Activated naive CD8-positive, alpha-beta T cell treated with anti-CD3 and anti-CD28 coated beads, Interleukin-2, amount 10 ng/mL, durations not matched to agents 7 days and 5 days (primary cell): ENCODE measurements around the gene SLC4A2. TPM values are rescaled to one million over a fixed set of nuclear protein-coding genes. Genes with fewer than 3 reads are reported as not detected.

Experiments used
- ATAC-seq: fragments of 150-1000 bp; cut with Tn5 transposase; one replicate; pipeline ENCODE4 v1.10.0; 2021; ENCODE audit warnings: low read depth, moderate library complexity
- POLR2A ChIA-PET: fragments of 350-600 bp; sonication (Branson Sonifier 250); formaldehyde crosslinking; loops from one replicate; lab custom pipeline; 2021; ENCODE audit warnings: antibody characterized with exemption; lab: Charles Lee
- DNase-seq: peaks from one replicate; pipeline ENCODE4 v3.0.0; 2021
- H3K27ac Mint-ChIP-seq: one replicate; pipeline ENCODE4 v1.8.0; 2022; ENCODE audit warnings: mild to moderate bottlenecking, mixed read lengths
- H3K27me3 Mint-ChIP-seq: one replicate; pipeline ENCODE4 v1.8.0; 2022; ENCODE audit warnings: mild to moderate bottlenecking, moderate library complexity, mixed read lengths
- H3K36me3 Mint-ChIP-seq: one replicate; pipeline ENCODE4 v1.8.0; 2021; ENCODE audit warnings: mild to moderate bottlenecking, mixed read lengths
- H3K4me1 Mint-ChIP-seq: one replicate; pipeline ENCODE4 v1.8.0; 2021; ENCODE audit warnings: mixed read lengths
- H3K4me3 Mint-ChIP-seq: one replicate; pipeline ENCODE4 v1.8.0; 2022; ENCODE audit warnings: mild to moderate bottlenecking, moderate library complexity, mixed read lengths
- H3K9me3 Mint-ChIP-seq: one replicate; pipeline ENCODE4 v1.8.0; 2021; ENCODE audit warnings: mixed read lengths
- total RNA-seq, 2 experiments: library from RNA; stranded (reverse); gene quantifications; one replicate each; pipeline ENCODE4 v1.2.3, GENCODE V29; 2021

SLC4A2 gene
- total RNA-seq, 2 experiments from 2014 or later, result 86.8 to 89.9 TPM

GRCh38 chr7:151064993-151065392 is 5.6 kb downstream of the SLC4A2 start:
- H3K36me3 Mint-ChIP-seq, result peaks cover 9% of the 10 kb centered on the region
- DNase-seq (no peak), ATAC-seq (no peak)
- H3K4me3 Mint-ChIP-seq, result no peak overlapping the region
- H3K9me3 Mint-ChIP-seq, result no peaks in the 10 kb centered on the region
- peaks cover 13% of the 10 kb centered on the region for H3K4me1 Mint-ChIP-seq
- H3K27me3 Mint-ChIP-seq, result no peaks in the 10 kb centered on the region
- H3K27ac Mint-ChIP-seq, result peak overlapping the region; percentile 9
- POLR2A ChIA-PET, result no interaction called here

- H3K36me3 Mint-ChIP-seq, result peaks cover 10% of the 10 kb centered on the region
- DNase-seq (no peak), ATAC-seq (no peak)
- H3K27ac Mint-ChIP-seq, result peak overlapping the region; percentile 9
- no peaks in the 10 kb centered on the region for H3K27me3 Mint-ChIP-seq
- H3K4me1 Mint-ChIP-seq, result peaks cover 13% of the 10 kb centered on the region
- H3K9me3 Mint-ChIP-seq, result no peaks in the 10 kb centered on the region
- POLR2A ChIA-PET, result no interaction called here
- no peak overlapping the region for H3K4me3 Mint-ChIP-seq
These were observed 6.1 kb downstream of the SLC4A2 start for GRCh38 chr7:151065516-151065915.

DNA sequence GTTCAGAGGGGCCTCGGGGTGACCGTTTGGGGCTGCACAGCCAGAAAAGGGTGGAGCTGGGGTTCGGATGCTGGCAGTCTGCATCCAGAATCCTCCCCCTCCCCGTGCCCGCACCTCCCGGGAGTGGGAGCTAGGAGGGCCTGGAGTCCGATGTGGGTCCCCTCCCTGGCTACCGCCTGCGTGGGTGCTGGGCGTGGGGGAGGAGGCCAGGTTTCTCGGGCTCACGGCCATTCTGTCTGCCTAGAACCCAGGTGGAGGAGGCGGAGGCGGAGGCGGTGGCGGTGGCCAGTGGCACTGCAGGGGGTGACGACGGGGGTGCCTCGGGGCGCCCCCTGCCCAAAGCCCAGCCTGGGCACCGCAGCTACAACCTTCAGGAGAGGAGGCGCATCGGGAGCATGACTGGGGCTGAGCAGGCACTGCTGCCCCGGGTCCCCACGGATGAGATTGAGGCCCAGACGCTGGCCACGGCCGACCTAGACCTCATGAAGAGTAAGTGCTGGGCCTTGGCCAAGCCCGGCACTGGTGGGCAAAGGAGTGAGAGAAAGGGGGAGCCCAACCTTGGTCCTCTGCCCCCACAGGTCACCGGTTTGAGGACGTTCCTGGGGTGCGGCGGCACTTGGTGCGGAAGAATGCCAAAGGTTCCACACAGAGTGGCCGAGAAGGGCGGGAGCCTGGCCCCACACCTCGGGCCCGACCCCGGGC is 7.0 kb downstream of the SLC4A2 start:
- Mint-ChIP-seq H3K36me3 (peaks cover 12% of the 10 kb centered on the region), H3K4me1 (peaks cover 6% of the 10 kb centered on the region), H3K27me3 (no peaks in the 10 kb centered on the region), H3K4me3 (no peak overlapping the region), H3K27ac (no peak overlapping the region), H3K9me3 (no peaks in the 10 kb centered on the region)
- DNase-seq, result no peak
- POLR2A ChIA-PET, result no interaction called here
- ATAC-seq, result no peak

GRCh38 chr7:151068069-151068773 is 8.8 kb downstream of the SLC4A2 start:
- Mint-ChIP-seq H3K9me3 (no peaks in the 10 kb centered on the region), H3K4me3 (no peak overlapping the region), H3K27me3 (no peaks in the 10 kb centered on the region), H3K36me3 (peaks cover 10% of the 10 kb centered on the region), H3K4me1 (no peaks in the 10 kb centered on the region), H3K27ac (no peak overlapping the region)
- ATAC-seq (no peak), DNase-seq (no peak)
- POLR2A ChIA-PET, result interaction anchor here (1.1 to 1.3 kb wide), 2 partner anchors 9 to 12 kb away, joined by 3 to 4 read pairs; partner anchors contain the start of gene FASTK

DNA sequence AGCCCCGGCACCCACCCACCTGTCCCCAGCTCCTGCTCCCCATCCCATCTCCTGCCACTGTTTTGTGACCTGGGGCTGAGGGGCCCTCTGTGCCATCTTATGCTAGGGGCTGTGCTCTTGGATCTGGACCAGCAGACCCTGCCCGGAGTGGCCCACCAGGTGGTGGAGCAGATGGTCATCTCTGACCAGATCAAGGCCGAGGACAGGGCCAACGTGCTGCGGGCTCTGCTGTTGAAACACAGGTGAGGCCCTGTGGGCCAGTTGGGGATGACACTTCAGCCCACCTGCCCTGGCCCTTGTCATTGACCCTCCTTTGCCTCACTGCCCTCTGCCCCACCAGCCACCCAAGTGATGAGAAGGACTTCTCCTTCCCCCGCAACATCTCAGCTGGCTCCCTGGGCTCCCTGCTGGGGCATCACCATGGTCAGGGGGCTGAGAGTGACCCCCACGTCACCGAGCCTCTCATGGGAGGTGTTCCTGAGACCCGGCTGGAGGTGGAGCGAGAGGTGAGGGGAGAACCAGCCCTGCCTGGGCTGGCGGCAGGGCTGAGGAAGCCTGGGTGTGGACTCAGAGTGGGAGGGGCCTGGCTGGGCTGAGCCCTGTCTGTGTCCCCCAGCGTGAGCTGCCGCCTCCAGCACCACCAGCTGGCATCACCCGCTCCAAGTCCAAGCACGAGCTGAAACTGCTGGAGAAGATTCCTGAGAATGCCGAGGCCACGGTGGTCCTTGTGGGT is 10.6 kb downstream of the SLC4A2 start:
- Mint-ChIP-seq H3K27ac (no peak overlapping the region), H3K9me3 (no peaks in the 10 kb centered on the region), H3K4me3 (no peak overlapping the region), H3K27me3 (no peaks in the 10 kb centered on the region), H3K4me1 (no peaks in the 10 kb centered on the region), H3K36me3 (peaks cover 10% of the 10 kb centered on the region)
- DNase-seq (no peak), ATAC-seq (no peak)
- POLR2A ChIA-PET, result no interaction called here

DNA sequence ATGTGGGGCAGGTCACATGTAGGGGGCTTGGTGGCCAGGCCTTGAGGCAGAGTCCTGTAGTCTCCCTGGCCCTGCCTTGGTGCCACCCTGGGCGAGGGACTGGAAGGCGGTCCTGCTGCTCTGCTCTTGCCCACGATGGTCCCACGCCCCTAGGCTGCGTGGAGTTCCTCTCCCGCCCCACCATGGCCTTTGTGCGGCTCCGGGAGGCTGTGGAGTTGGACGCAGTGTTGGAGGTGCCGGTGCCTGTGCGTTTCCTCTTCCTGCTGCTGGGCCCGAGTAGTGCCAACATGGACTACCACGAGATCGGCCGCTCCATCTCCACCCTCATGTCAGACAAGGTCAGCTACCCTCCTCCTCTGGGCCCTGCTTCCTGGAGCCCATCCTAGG is 11.2 kb downstream of the SLC4A2 start:
- no peaks in the 10 kb centered on the region for H3K9me3 Mint-ChIP-seq
- no peaks in the 10 kb centered on the region for H3K4me1 Mint-ChIP-seq
- ATAC-seq, result no peak
- H3K27me3 Mint-ChIP-seq, result no peaks in the 10 kb centered on the region
- H3K4me3 Mint-ChIP-seq, result no peak overlapping the region
- H3K27ac Mint-ChIP-seq, result no peak overlapping the region
- DNase-seq, result no peak
- H3K36me3 Mint-ChIP-seq, result peaks cover 8% of the 10 kb centered on the region
- POLR2A ChIA-PET, result no interaction called here

DNA sequence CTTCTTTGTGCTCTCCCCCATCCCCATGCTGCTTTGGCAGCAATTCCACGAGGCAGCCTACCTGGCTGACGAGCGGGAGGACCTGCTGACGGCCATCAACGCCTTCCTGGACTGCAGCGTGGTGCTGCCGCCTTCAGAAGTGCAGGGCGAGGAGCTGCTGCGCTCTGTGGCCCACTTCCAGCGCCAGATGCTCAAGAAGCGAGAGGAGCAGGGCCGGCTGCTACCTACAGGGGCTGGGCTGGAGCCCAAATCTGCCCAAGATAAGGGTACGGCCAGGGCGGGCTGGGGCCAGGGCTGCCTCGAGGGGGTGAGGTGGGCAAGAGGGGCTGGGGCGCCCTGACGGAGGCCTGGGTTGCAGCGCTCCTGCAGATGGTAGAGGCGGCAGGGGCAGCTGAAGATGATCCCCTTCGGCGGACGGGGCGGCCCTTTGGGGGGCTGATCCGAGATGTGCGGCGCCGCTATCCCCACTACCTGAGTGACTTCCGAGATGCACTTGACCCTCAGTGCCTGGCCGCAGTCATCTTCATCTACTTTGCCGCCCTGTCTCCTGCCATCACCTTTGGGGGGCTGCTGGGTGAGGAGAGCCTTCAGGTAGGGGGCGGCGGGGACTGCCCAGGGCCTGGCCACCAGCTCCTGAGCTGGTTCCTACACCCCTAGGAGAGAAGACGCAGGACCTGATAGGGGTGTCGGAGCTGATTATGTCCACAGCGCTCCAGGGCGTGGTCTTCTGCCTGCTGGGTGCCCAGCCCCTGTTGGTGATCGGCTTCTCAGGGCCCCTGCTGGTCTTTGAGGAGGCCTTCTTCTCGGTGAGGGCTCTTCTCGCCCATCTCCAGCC is 11.9 kb downstream of the SLC4A2 start:
- POLR2A ChIA-PET, result no interaction called here
- no peak overlapping the region for H3K27ac Mint-ChIP-seq
- no peaks in the 10 kb centered on the region for H3K27me3 Mint-ChIP-seq
- peaks cover 7% of the 10 kb centered on the region for H3K36me3 Mint-ChIP-seq
- no peaks in the 10 kb centered on the region for H3K9me3 Mint-ChIP-seq
- ATAC-seq, result no peak
- no peaks in the 10 kb centered on the region for H3K4me1 Mint-ChIP-seq
- DNase-seq, result no peak
- H3K4me3 Mint-ChIP-seq, result no peak overlapping the region

GRCh38 chr7:151073990-151074389 is 14.6 kb downstream of the SLC4A2 start:
- Mint-ChIP-seq H3K27ac (no peak overlapping the region), H3K36me3 (peaks cover 7% of the 10 kb centered on the region), H3K4me1 (peaks cover 8% of the 10 kb centered on the region), H3K4me3 (no peak overlapping the region), H3K9me3 (no peaks in the 10 kb centered on the region), H3K27me3 (no peaks in the 10 kb centered on the region)
- DNase-seq, result no peak
- no peak for ATAC-seq
- POLR2A ChIA-PET, result no interaction called here

- POLR2A ChIA-PET, result no interaction called here
- no peaks in the 10 kb centered on the region for H3K9me3 Mint-ChIP-seq
- peaks cover 15% of the 10 kb centered on the region for H3K4me1 Mint-ChIP-seq
- no peak overlapping the region for H3K27ac Mint-ChIP-seq
- ATAC-seq (no peak), DNase-seq (no peak)
- no peak overlapping the region for H3K4me3 Mint-ChIP-seq
- H3K27me3 Mint-ChIP-seq, result no peaks in the 10 kb centered on the region
- H3K36me3 Mint-ChIP-seq, result peaks cover 9% of the 10 kb centered on the region
These were observed 15.7 kb downstream of the SLC4A2 start for GRCh38 chr7:151074817-151075661.

DNA sequence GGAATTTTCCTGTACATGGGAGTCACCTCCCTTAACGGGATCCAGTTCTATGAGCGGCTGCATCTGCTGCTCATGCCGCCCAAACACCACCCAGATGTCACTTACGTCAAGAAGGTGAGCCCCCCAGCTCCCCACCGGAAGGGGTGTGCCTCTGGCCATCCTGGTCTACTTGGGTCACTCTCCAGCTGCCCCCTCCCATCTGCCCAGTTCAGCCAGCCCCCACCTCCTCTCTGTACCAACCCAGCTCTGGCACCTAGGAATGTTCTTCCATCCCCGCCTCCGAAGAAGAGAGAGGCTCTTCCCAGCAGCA is 16.2 kb downstream of the SLC4A2 start:
- DNase-seq (no peak), ATAC-seq (no peak)
- peaks cover 8% of the 10 kb centered on the region for H3K36me3 Mint-ChIP-seq
- POLR2A ChIA-PET, result no interaction called here
- peaks cover 15% of the 10 kb centered on the region for H3K4me1 Mint-ChIP-seq
- H3K9me3 Mint-ChIP-seq, result no peaks in the 10 kb centered on the region
- no peak overlapping the region for H3K4me3 Mint-ChIP-seq
- H3K27me3 Mint-ChIP-seq, result no peaks in the 10 kb centered on the region
- no peak overlapping the region for H3K27ac Mint-ChIP-seq

- Mint-ChIP-seq H3K27ac (peak overlapping the region; percentile 30), H3K36me3 (peaks cover 7% of the 10 kb centered on the region), H3K27me3 (no peaks in the 10 kb centered on the region), H3K4me1 (peaks cover 15% of the 10 kb centered on the region), H3K9me3 (no peaks in the 10 kb centered on the region), H3K4me3 (no peak overlapping the region)
- no peak for ATAC-seq
- no peak for DNase-seq
- POLR2A ChIA-PET, result no interaction called here
These were observed 16.6 kb downstream of the SLC4A2 start for GRCh38 chr7:151075978-151076426.

- Mint-ChIP-seq H3K4me1 (peaks cover 17% of the 10 kb centered on the region), H3K4me3 (no peak overlapping the region), H3K27me3 (no peaks in the 10 kb centered on the region), H3K27ac (no peak overlapping the region), H3K9me3 (no peaks in the 10 kb centered on the region), H3K36me3 (peaks cover 8% of the 10 kb centered on the region)
- DNase-seq, result no peak
- POLR2A ChIA-PET, result interaction anchor here (0.5 to 1.7 kb wide), 3 partner anchors 9 to 67 kb away, joined by 3 to 7 read pairs (median 4); no protein-coding TSS in a partner anchor
- ATAC-seq, result no peak
These were observed 17.7 kb downstream of the SLC4A2 start for GRCh38 chr7:151076863-151077704.
